Liver (tissue), 9 donors: ENCODE results near the gene FREM1. TPM values are rescaled to one million over a fixed set of nuclear protein-coding genes. Genes with fewer than 3 reads are reported as not detected.

ENCODE experiments used
- DNase-seq: peaks from one replicate; pipeline ENCODE4 v3.0.0-alpha.2; 2017; ENCODE audit warnings: low spot score
- H3K27ac ChIP-seq, 2 donors: one replicate each; pipeline ENCODE4 v1.7.0; 2013; ENCODE audit warnings: inconsistent platforms in 2 of 2, low read length in 2 of 2, control low read depth in 1 of 2, low read depth in 1 of 2, mild to moderate bottlenecking in 1 of 2
- H3K27me3 ChIP-seq, 4 donors: one replicate each; pipeline versions ENCODE4 v1.6.1 to v1.7.0; 2013; ENCODE audit warnings: low read length in 3 of 4, inconsistent platforms in 1 of 4, mild to moderate bottlenecking in 1 of 4, moderate library complexity in 1 of 4; ENCODE audit not compliant: control insufficient read depth in 4 of 4, insufficient read depth in 4 of 4
- H3K36me3 ChIP-seq, 4 donors: one replicate each; pipeline versions ENCODE4 v1.6.1 to v1.7.0; 2013; ENCODE audit warnings: low read length in 3 of 4, mild to moderate bottlenecking in 3 of 4, low read depth in 1 of 4, moderate library complexity in 1 of 4; ENCODE audit not compliant: control insufficient read depth in 4 of 4, insufficient read depth in 3 of 4
- H3K4me1 ChIP-seq, 4 donors: one replicate each; pipeline versions ENCODE4 v1.6.1 to v1.7.0; 2013; ENCODE audit warnings: low read length in 3 of 4, mild to moderate bottlenecking in 3 of 4, moderate library complexity in 1 of 4; ENCODE audit not compliant: control insufficient read depth in 4 of 4, insufficient read depth in 4 of 4
- H3K4me3 ChIP-seq, 3 donors: one replicate each; pipeline versions ENCODE4 v1.6.1 to v1.7.0; 2013; ENCODE audit warnings: low read length in 3 of 3, control low read depth in 1 of 3, low read depth in 1 of 3, mild to moderate bottlenecking in 1 of 3
- H3K9ac ChIP-seq, 2 donors: one replicate each; pipeline ENCODE4 v1.7.0; 2013; ENCODE audit warnings: low read length in 2 of 2, mild to moderate bottlenecking in 2 of 2, moderate library complexity in 2 of 2, control low read depth in 1 of 2, low read depth in 1 of 2
- H3K9me3 ChIP-seq, 4 donors: one replicate each; pipeline versions ENCODE4 v1.6.1 to v1.7.0; 2013; ENCODE audit warnings: low read length in 3 of 4; ENCODE audit not compliant: control insufficient read depth in 4 of 4
- ATF3 ChIP-seq: IDR thresholded peaks from 2 replicates; pipeline ENCODE4 v1.6.1; 2016; ENCODE audit warnings: antibody characterized with exemption
- CTCF ChIP-seq: fragments of 150-350 bp; IDR thresholded peaks from 2 replicates; pipeline ENCODE4 v1.5.1; 2017; ENCODE audit warnings: improper control_type of control experiment, low read depth, low read length; ENCODE audit not compliant: missing input control
- EGR1 ChIP-seq, 2 donors: IDR thresholded peaks; 2 replicates each; pipeline ENCODE4 v1.6.1; 2016 to 2018; ENCODE audit warnings: antibody characterized with exemption in 2 of 2, low read depth in 2 of 2
- FOXA1 ChIP-seq: IDR thresholded peaks from 2 replicates; pipeline ENCODE4 v1.6.1; 2016; ENCODE audit warnings: antibody characterized with exemption
- FOXA2 ChIP-seq: IDR thresholded peaks from 2 replicates; pipeline ENCODE4 v1.6.1; 2016; ENCODE audit warnings: antibody characterized with exemption
- GABPA ChIP-seq, 2 donors: IDR thresholded peaks in 1 of 2; conservative IDR thresholded peaks in 1 of 2; 2 replicates each; pipeline ENCODE4 v1.6.1; 2016; ENCODE audit warnings: antibody characterized with exemption in 2 of 2, mild to moderate bottlenecking in 1 of 2, moderate library complexity in 1 of 2
- HNF4A ChIP-seq, 2 donors: conservative IDR thresholded peaks; 2 replicates each; pipeline ENCODE4 v1.6.1; 2016; ENCODE audit warnings: antibody characterized with exemption in 2 of 2, mild to moderate bottlenecking in 2 of 2
- HNF4G ChIP-seq: IDR thresholded peaks from 2 replicates; pipeline ENCODE4 v1.6.1; 2016; ENCODE audit warnings: antibody characterized with exemption
- JUND ChIP-seq, 2 donors: IDR thresholded peaks; 2 replicates each; pipeline ENCODE4 v1.6.1; 2016; ENCODE audit warnings: antibody characterized with exemption in 2 of 2
- MAX ChIP-seq: IDR thresholded peaks from 2 replicates; pipeline ENCODE4 v1.6.1; 2016; ENCODE audit warnings: antibody characterized with exemption
- NR2F2 ChIP-seq: IDR thresholded peaks from 2 replicates; pipeline ENCODE4 v1.6.1; 2016; ENCODE audit warnings: antibody characterized with exemption
- RAD21 ChIP-seq, 2 donors: IDR thresholded peaks; 2 replicates each; pipeline ENCODE4 v1.6.1; 2016; ENCODE audit warnings: antibody characterized with exemption in 2 of 2, mild to moderate bottlenecking in 2 of 2
- REST ChIP-seq: IDR thresholded peaks from 2 replicates; pipeline ENCODE4 v1.6.1; 2016; ENCODE audit warnings: antibody characterized with exemption, mild to moderate bottlenecking
- RXRA ChIP-seq, 2 donors: IDR thresholded peaks; 2 replicates each; pipeline ENCODE4 v1.6.1; 2017 to 2018; ENCODE audit warnings: antibody characterized with exemption in 2 of 2, mild to moderate bottlenecking in 1 of 2
- SP1 ChIP-seq: IDR thresholded peaks from 2 replicates; pipeline ENCODE4 v1.6.1; 2018; ENCODE audit warnings: antibody characterized with exemption, mild to moderate bottlenecking
- TAF1 ChIP-seq: conservative IDR thresholded peaks from 2 replicates; pipeline ENCODE4 v1.6.1; 2016; ENCODE audit warnings: antibody characterized with exemption, mild to moderate bottlenecking
- YY1 ChIP-seq: IDR thresholded peaks from 2 replicates; pipeline ENCODE4 v1.6.1; 2016; ENCODE audit warnings: antibody characterized with exemption, mild to moderate bottlenecking
- ZBTB33 ChIP-seq: IDR thresholded peaks from 2 replicates; pipeline ENCODE4 v1.6.1; 2016; ENCODE audit warnings: antibody characterized with exemption
- WGBS: extraction: QIAGEN DNeasy Blood & Tissue Kit; methylation state at CpG from one replicate; pipeline ENCODE4 v1.1.7; 2013; 5-methylcytosine and 5-hydroxymethylcytosine counted together
- polyA plus RNA-seq, 2 donors: library from polyadenylated mRNA; stranded (reverse) in 1 of 2; unstranded in 1 of 2; fragments of 200-250 nt in 1 of 2; fragments of >200 nt in 1 of 2; fragmentation: Nextera tagmentation in 1 of 2; extraction: Ambion mirVana in 1 of 2; gene quantifications; one replicate each; pipeline versions ENCODE4 v1.2.1 to v1.2.3, GENCODE V29; 2013 to 2015
- total RNA-seq, 2 donors: library from RNA; depleted of rRNA; stranded (reverse); fragments of >200 nt; gene quantifications; one replicate each; pipeline ENCODE4 v1.2.3, GENCODE V29; 2014
- donor health status: healthy.
- donor health status: healthy.
- donor health status: healthy.
- donor health status: healthy.
- donor health status: healthy.

Gene FREM1
- total and polyA plus RNA-seq, 4 donors = 0.39 to 4.7 (median 1.1) TPM

GRCh38 chr9:14945351-14945750 lies 35.1 kb upstream of the FREM1 start (continued):
- no peak for TF ChIP-seq CTCF
- TF ChIP-seq ZBTB33 = no peak
- no peak for TF ChIP-seq TAF1
- TF ChIP-seq GABPA (IDR thresholded peaks at IDR 0.05 in 1 of 2, conservative IDR thresholded peaks at IDR 0.05 in 1 of 2) = no peak
- no peak for TF ChIP-seq SP1

- no peak for DNase-seq
- no peak overlapping the region for H3K9ac ChIP-seq
- H3K27ac ChIP-seq = no peak overlapping the region
Observed at GRCh38 chr9:14941501-14942405, 31.5 kb upstream of the FREM1 start.

More at GRCh38 chr9:14941501-14942405, 31.5 kb upstream of the FREM1 start:
- TF ChIP-seq ATF3 = no peak
- no peak for TF ChIP-seq TAF1
- no peak for TF ChIP-seq RXRA (IDR thresholded peaks at IDR 0.05)
- TF ChIP-seq HNF4A (conservative IDR thresholded peaks at IDR 0.05) = no peak
- no peak for TF ChIP-seq RAD21 (IDR thresholded peaks at IDR 0.05)
- TF ChIP-seq SP1 = no peak
- TF ChIP-seq JUND (IDR thresholded peaks at IDR 0.05) = no peak
- TF ChIP-seq REST = no peak
- no peak for TF ChIP-seq FOXA1
- no peak for TF ChIP-seq HNF4G
- no peak for TF ChIP-seq CTCF
- TF ChIP-seq NR2F2 = no peak
- TF ChIP-seq FOXA2 = no peak
- no peak for TF ChIP-seq GABPA (IDR thresholded peaks at IDR 0.05 in 1 of 2, conservative IDR thresholded peaks at IDR 0.05 in 1 of 2)
- no peak for TF ChIP-seq YY1
- no peak for TF ChIP-seq MAX
- TF ChIP-seq ZBTB33 = no peak
- no peak for TF ChIP-seq EGR1 (IDR thresholded peaks at IDR 0.05; ENCODE audit: low read depth in 2 of 2)
- Histone ChIP-seq H3K4me3 (no peak overlapping the region), H3K4me1 (no peaks in the 10 kb centered on the region), H3K36me3 (no peaks in the 10 kb centered on the region), H3K27me3 (peaks cover 0 to 5% (median 0%) of the 10 kb centered on the region in 4 donors), H3K9me3 (peaks cover 0 to 4% (median 3%) of the 10 kb centered on the region in 4 donors)
- WGBS = 63% methylated on average over 7 of the region's 7 CpGs
